IMR-90 (cell line): ENCODE measurements around the gene NATD1. TPM values are rescaled to one million over a fixed set of nuclear protein-coding genes. Genes with fewer than 3 reads are reported as not detected.

ENCODE experiments used
- ATAC-seq: fragments of 200-7000 bp; cut with Tn5 transposase; 2 replicates; pipeline ENCODE4 v1.9.1; 2020; ENCODE audit warnings: low read depth, mild to moderate bottlenecking, moderate library complexity
- BruUV-seq: library from RNA; stranded (reverse); fragments of 400-500 nt; replicated peaks from 2 replicates; lab custom pipeline; 2021; lab: Mats Ljungman, UMichigan
- CTCF ChIA-PET: fragments of 300-600 bp; formaldehyde crosslinking; extraction: SDS; loops from one replicate; lab custom pipeline; 2021; ENCODE audit warnings: antibody characterized with exemption; lab: Yijun Ruan, JAX
- POLR2A ChIA-PET: fragments of 300-600 bp; sonication (Branson Sonifier 250); formaldehyde crosslinking; loops from one replicate; lab custom pipeline; 2022; ENCODE audit warnings: antibody characterized with exemption; ENCODE audit not compliant: unreplicated experiment; lab: Charles Lee
- DNase-seq: peaks from one replicate; pipeline ENCODE4 v3.0.0; 2013
- H2AFZ ChIP-seq: replicated peaks from 2 replicates; pipeline ENCODE3; 2013; ENCODE audit warnings: low read length, mild to moderate bottlenecking; ENCODE audit not compliant: poor library complexity
- H2AK5ac ChIP-seq: 2 replicates; pipeline ENCODE4 v1.6.1; 2013; ENCODE audit warnings: low read depth, low read length, inconsistent platforms
- H2AK9ac ChIP-seq: replicated peaks from 2 replicates; pipeline ENCODE3; 2013; ENCODE audit warnings: mild to moderate bottlenecking, low read depth, low read length, moderate library complexity; ENCODE audit not compliant: poor library complexity
- H2BK120ac ChIP-seq: 2 replicates; pipeline ENCODE4 v1.6.1; 2013; ENCODE audit warnings: low read depth, low read length, inconsistent platforms
- H2BK15ac ChIP-seq: 3 replicates; pipeline ENCODE4 v1.6.1; 2013; ENCODE audit warnings: low read depth, low read length, inconsistent platforms
- H2BK20ac ChIP-seq: 2 replicates; pipeline ENCODE4 v1.6.1; 2013; ENCODE audit warnings: low read depth, mild to moderate bottlenecking, inconsistent platforms, low read length, moderate library complexity
- H2BK5ac ChIP-seq: 2 replicates; pipeline ENCODE4 v1.6.1; 2013; ENCODE audit warnings: mild to moderate bottlenecking, low read depth, low read length, inconsistent platforms; ENCODE audit not compliant: poor library complexity, severe bottlenecking
- H3K14ac ChIP-seq: replicated peaks from 2 replicates; pipeline ENCODE4 v1.6.1; 2013; ENCODE audit warnings: low read depth, low read length, inconsistent platforms
- H3K18ac ChIP-seq: 2 replicates; pipeline ENCODE4 v1.6.1; 2013; ENCODE audit warnings: low read depth, low read length, control low read depth
- H3K23ac ChIP-seq: 2 replicates; pipeline ENCODE4 v1.6.1; 2013; ENCODE audit warnings: low read depth, low read length, inconsistent platforms
- H3K27ac ChIP-seq: 2 replicates; pipeline ENCODE4 v1.5.1; 2013; ENCODE audit warnings: mild to moderate bottlenecking, control low read depth, low read length; ENCODE audit not compliant: insufficient read depth
- H3K27me3 ChIP-seq: 2 replicates; pipeline ENCODE4 v1.6.1; 2013; ENCODE audit warnings: low read length; ENCODE audit not compliant: control insufficient read depth, insufficient read depth
- H3K36me3 ChIP-seq: 2 replicates; pipeline ENCODE4 v1.6.1; 2013; ENCODE audit warnings: low read length, mixed read lengths; ENCODE audit not compliant: control insufficient read depth, insufficient read depth
- H3K4ac ChIP-seq: 2 replicates; pipeline ENCODE4 v1.6.1; 2013; ENCODE audit warnings: low read depth, low read length, inconsistent platforms
- H3K4me1 ChIP-seq: 2 replicates; pipeline ENCODE4 v1.6.1; 2013; ENCODE audit warnings: low read length, mixed read lengths; ENCODE audit not compliant: control insufficient read depth, insufficient read depth
- H3K4me2 ChIP-seq: 2 replicates; pipeline ENCODE4 v1.6.1; 2013; ENCODE audit warnings: low read depth, mild to moderate bottlenecking, control low read depth, low read length, moderate library complexity
- H3K4me3 ChIP-seq: 2 replicates; pipeline ENCODE4 v1.5.1; 2013; ENCODE audit warnings: low read depth, mild to moderate bottlenecking, control low read depth, low read length, moderate library complexity; ENCODE audit not compliant: insufficient read depth
- H3K56ac ChIP-seq: 2 replicates; pipeline ENCODE4 v1.6.1; 2013; ENCODE audit warnings: low read length, inconsistent platforms; ENCODE audit not compliant: insufficient read depth; ENCODE audit errors: extremely low read depth
- H3K79me1 ChIP-seq, 2 experiments: 2 replicates each; pipeline ENCODE4 v1.6.1; 2013; ENCODE audit warnings: low read length in 2 of 2, inconsistent platforms in 1 of 2, low read depth in 1 of 2
- H3K9ac ChIP-seq: 2 replicates; pipeline ENCODE4 v1.6.1; 2013; ENCODE audit warnings: low read depth, low read length, control low read depth
- H3K9me1 ChIP-seq: 2 replicates; pipeline ENCODE4 v1.6.1; 2013; ENCODE audit warnings: low read length, inconsistent platforms; ENCODE audit not compliant: insufficient read depth
- H3K9me3 ChIP-seq: 2 replicates; pipeline ENCODE4 v1.6.1; 2013; ENCODE audit warnings: low read length; ENCODE audit not compliant: control insufficient read depth, insufficient read depth
- H4K20me1 ChIP-seq: 2 replicates; pipeline ENCODE4 v1.6.1; 2013; ENCODE audit warnings: low read length, inconsistent platforms; ENCODE audit not compliant: insufficient read depth
- H4K5ac ChIP-seq: 2 replicates; pipeline ENCODE4 v1.6.1; 2013; ENCODE audit warnings: mild to moderate bottlenecking, low read depth, low read length, control low read depth
- H4K8ac ChIP-seq, 2 experiments: 2 replicates each; pipeline ENCODE4 v1.6.1; 2013; ENCODE audit warnings: low read depth in 2 of 2, low read length in 2 of 2, control low read depth in 1 of 2, inconsistent platforms in 1 of 2
- H4K91ac ChIP-seq: 2 replicates; pipeline ENCODE4 v1.6.1; 2013; ENCODE audit warnings: low read depth, low read length, inconsistent platforms; ENCODE audit not compliant: insufficient read depth
- CEBPB ChIP-seq: IDR thresholded peaks from 2 replicates; pipeline ENCODE4 v1.6.1; 2012; ENCODE audit warnings: low read depth, low read length, improper control_type of control experiment
- FOS ChIP-seq: fragments of 150-350 bp; IDR thresholded peaks from 2 replicates; pipeline ENCODE4 v1.6.1; 2016; ENCODE audit warnings: low read depth, low read length
- MXI1 ChIP-seq: IDR thresholded peaks from 2 replicates; pipeline ENCODE4 v1.6.1; 2012; ENCODE audit warnings: low read depth, mild to moderate bottlenecking, low read length, moderate library complexity, borderline replicate concordance
- NFE2L2 ChIP-seq: fragments of 150-350 bp; IDR thresholded peaks from 2 replicates; pipeline ENCODE4 v1.6.1; 2016; ENCODE audit warnings: low read depth, mild to moderate bottlenecking, low read length
- POLR2A ChIP-seq: IDR thresholded peaks from 2 replicates; pipeline ENCODE4 v1.6.1; 2012; ENCODE audit warnings: mild to moderate bottlenecking, low read depth, low read length
- RAD21 ChIP-seq: IDR thresholded peaks from 2 replicates; pipeline ENCODE4 v1.6.1; 2012; ENCODE audit warnings: low read length, improper control_type of control experiment
- RCOR1 ChIP-seq: IDR thresholded peaks from 2 replicates; pipeline ENCODE4 v1.6.1; 2012; ENCODE audit warnings: mild to moderate bottlenecking, low read length, improper control_type of control experiment; ENCODE audit not compliant: insufficient replicate concordance
- RFX5 ChIP-seq: IDR thresholded peaks from 2 replicates; pipeline ENCODE4 v1.8.0; 2012; ENCODE audit warnings: low read depth, mild to moderate bottlenecking, low read length, moderate library complexity
- USF2 ChIP-seq: fragments of 150-350 bp; IDR thresholded peaks from 2 replicates; pipeline ENCODE4 v1.6.1; 2017; ENCODE audit warnings: mild to moderate bottlenecking, antibody characterized with exemption, low read length, low read depth
- WGBS, 2 experiments: methylation state at CpG; one replicate each; pipeline versions ENCODE4 v1.1.5 to v1.1.7; 2013; ENCODE audit warnings: missing lambda C conversion rate in 2 of 2; ENCODE audit not compliant: insufficient read length in 1 of 2; ENCODE audit errors: extremely low coverage in 2 of 2; 5-methylcytosine and 5-hydroxymethylcytosine counted together
- dilution Hi-C: fragments of 300-500 bp; cut with HindIII; formaldehyde crosslinking; loops from one replicate; pipeline ENCODE4 v1.14.3; 2018; ENCODE audit warnings: low sequenced_read_pairs; ENCODE audit not compliant: unreplicated experiment
- in situ Hi-C: fragments of 300-500 bp; cut with MboI; formaldehyde crosslinking; loops from 3 replicates; pipeline ENCODE4 v1.14.3; 2019; ENCODE audit warnings: low sequenced_read_pairs, inconsistent platforms, mixed read lengths
- intact Hi-C: fragments of 100-400 bp; cut with micrococcal nuclease; formaldehyde crosslinking; loops from 2 replicates; pipeline ENCODE4 v1.10.0; 2022
- polyA plus RNA-seq, 3 experiments: library from polyadenylated mRNA; depleted of rRNA; stranded (reverse); fragments of >200 nt; gene quantifications; 2 replicates each; pipeline ENCODE4 v1.2.3, GENCODE V29; 2012; ENCODE audit warnings: low replicate concordance in 1 of 3
- total RNA-seq: library from RNA; depleted of rRNA; stranded (reverse); fragments of >200 nt; gene quantifications from 2 replicates; pipeline ENCODE4 v1.2.3, GENCODE V29; 2012

The NATD1 gene
- total and polyA plus RNA-seq, 2 of the 4 experiments (the other 2 are of a cell fraction) = 0.90 to 4.3 TPM

GRCh38 chr17:21243516-21244303 is 9.5 kb downstream of the NATD1 start:
- Histone ChIP-seq H2BK5ac (no peak overlapping the region), H3K56ac (no peak overlapping the region), H3K9me1 (no peaks in the 10 kb centered on the region), H3K4ac (no peak overlapping the region), H2AK5ac (no peak overlapping the region), H3K27ac (no peak overlapping the region), H4K91ac (no peak overlapping the region), H2AFZ (no peak overlapping the region), H2AK9ac (no peak overlapping the region), H3K4me3 (no peak overlapping the region), H3K27me3 (no peaks in the 10 kb centered on the region), H2BK20ac (no peak overlapping the region), H3K4me2 (no peak overlapping the region), H2BK120ac (no peak overlapping the region), H3K9ac (no peak overlapping the region), H3K9me3 (no peaks in the 10 kb centered on the region), H3K23ac (no peak overlapping the region), H3K18ac (no peak overlapping the region), H3K4me1 (0 out of 2 replicates have a peak, but pooled peaks cover 1% of the 10 kb centered on the region), H4K5ac (no peak overlapping the region), H2BK15ac (no peak overlapping the region), H4K20me1 (peaks cover 7% of the 10 kb centered on the region), H4K8ac (no peak overlapping the region), H3K79me1 (no peaks in the 10 kb centered on the region), H3K36me3 (peaks cover 7% of the 10 kb centered on the region; the same call in 1 of the 2 replicates), H3K14ac (no peak overlapping the region)
- no TSS peak for BruUV-seq
- dilution Hi-C loops = no loop called here
- CTCF ChIA-PET = no interaction called here
- in situ Hi-C loops = no loop called here
- ATAC-seq = no peak
- TF ChIP-seq RCOR1 = no peak
- TF ChIP-seq FOS = no peak
- TF ChIP-seq POLR2A = no peak
- no peak for TF ChIP-seq MXI1
- no peak for TF ChIP-seq USF2
- no peak for TF ChIP-seq RFX5
- TF ChIP-seq CEBPB = no peak
- TF ChIP-seq RAD21 = no peak
- TF ChIP-seq NFE2L2 = no peak
- no peak for DNase-seq
- intact Hi-C loops = no loop called here
- 95% methylated on average over 10 of the region's 23 CpGs; no CpG with 5 or more reads in 1 of the 2 experiments for WGBS, 2 experiments
- POLR2A ChIA-PET = no interaction called here
